Activated CD8-positive, alpha-beta memory T cell treated with anti-CD3 and anti-CD28 coated beads, Interleukin-2, amount 50 U/mL, for 48 hours (primary cell): Measurements from ENCODE around the gene USP8.

Source experiments
- DNase-seq: peaks from one replicate; pipeline ENCODE4 v3.0.0-alpha.2; 2020

USP8 gene

DNA sequence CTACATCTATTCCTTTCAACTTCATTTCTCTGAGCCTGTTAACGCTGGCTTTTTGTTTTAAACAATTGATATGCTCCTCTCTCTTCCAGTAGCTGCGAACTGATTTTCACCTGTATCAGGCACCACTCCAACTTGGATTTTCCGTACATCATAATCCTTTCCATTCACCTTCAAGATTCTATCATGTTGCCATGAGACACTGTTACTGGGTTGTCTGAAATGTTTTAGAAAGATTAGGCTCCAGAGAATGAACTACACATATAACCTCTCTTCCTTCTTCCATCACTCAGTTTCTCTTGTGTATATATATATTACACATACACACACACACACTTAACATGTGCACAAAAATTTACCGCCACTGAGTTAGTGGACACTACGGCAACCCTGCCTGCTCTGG lies 122.4 kb downstream of the USP8 start, which contains the start of gene USP50:
Gene USP50, minus strand, starts transcription at position 101 of the 400 bp plus-strand sequence. CDS start 141 bp downstream, outside the sequence.
- DNase-seq: no peak

DNA sequence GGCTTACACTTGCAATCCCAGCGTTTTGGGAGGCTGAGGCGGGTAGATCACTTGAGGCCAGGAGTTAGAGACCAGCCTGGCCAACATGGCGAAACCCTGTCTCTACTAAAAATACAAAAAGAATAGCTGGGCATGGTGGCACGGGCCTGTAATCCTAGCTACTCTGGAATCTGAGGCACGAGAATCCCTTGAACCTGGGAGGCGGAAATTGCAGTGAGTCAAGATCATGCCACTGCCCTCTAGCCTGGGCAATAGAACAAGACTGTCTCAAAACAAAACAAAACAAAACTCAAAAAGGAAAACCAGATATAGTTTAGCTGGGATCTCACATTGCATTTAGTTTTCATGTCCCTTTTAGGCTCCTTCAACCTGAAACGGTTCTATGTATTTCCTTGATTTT lies 125.1 kb downstream of the USP8 start:
- no peak for DNase-seq

DNA sequence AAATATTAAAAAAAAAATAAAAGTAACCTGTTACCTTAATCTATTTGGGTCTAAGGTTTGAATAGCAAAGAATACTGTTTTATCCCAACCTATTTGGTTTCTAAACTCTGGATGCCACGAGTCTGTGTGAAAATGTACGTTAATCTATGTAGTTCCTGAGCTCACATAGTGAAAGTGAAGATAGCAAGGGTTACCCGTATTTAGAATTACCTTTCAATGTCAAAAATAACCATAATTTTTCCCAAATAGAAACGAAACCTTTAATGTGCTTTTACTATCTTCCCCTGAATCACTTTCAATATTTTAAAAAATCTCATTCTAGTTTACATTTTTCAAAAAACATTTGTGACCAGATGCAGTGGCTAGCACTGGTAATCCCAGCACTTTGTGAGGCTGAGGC lies 128.0 kb downstream of the USP8 start:
- no peak for DNase-seq

DNA sequence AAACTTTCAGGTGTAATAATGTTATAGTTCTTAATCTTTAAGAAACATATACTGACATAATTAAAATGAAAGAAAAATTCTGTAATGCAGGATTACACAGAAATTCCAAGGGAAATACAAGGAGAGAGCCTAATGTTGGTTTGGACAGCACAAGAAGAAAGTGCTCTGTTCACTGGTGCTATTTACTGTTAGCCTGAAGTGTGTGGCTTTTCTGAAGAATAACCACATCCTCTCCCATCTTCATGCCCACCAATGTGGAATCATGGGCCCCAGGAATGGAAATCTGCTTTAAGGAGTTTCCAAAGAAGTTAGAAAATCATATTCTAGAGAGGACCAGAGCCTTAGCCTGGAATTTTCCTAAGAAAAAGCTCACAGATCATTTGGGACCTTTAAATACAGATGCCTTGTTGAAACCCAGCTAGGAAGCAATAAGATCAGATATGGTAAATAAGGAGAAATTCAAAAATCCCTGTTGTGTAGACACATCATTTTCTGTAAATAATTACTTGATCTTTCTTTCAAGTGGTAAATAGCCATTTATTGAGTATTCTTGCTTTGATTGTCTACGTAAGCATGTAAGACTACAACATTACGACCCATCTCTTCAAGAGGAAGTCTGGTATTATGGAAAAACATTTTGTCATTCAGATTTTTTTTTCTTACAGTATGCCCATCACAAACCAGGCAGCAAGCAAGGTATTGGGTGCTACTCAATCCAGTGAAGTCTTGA lies 132.6 kb downstream of the USP8 start:
- no peak for DNase-seq

DNA sequence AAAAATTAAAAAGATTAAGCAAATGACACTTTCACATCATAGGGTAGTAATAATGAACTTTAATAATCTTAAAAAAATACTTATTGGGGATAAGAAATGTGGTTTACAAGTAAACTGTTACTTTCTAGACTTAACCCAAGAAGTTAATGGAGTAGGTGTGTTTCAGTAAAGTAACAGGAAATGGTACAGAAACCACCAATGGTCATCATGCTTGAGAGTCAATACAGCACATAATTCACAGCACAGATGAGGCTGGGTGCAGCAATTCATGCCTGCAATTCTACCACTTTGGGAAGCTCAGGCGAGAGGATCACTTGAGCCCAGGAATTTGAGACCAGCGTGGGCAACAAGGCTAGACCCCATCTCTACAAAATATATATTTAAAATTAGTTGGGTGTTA lies 133.8 kb downstream of the USP8 start:
- no peak for DNase-seq

DNA sequence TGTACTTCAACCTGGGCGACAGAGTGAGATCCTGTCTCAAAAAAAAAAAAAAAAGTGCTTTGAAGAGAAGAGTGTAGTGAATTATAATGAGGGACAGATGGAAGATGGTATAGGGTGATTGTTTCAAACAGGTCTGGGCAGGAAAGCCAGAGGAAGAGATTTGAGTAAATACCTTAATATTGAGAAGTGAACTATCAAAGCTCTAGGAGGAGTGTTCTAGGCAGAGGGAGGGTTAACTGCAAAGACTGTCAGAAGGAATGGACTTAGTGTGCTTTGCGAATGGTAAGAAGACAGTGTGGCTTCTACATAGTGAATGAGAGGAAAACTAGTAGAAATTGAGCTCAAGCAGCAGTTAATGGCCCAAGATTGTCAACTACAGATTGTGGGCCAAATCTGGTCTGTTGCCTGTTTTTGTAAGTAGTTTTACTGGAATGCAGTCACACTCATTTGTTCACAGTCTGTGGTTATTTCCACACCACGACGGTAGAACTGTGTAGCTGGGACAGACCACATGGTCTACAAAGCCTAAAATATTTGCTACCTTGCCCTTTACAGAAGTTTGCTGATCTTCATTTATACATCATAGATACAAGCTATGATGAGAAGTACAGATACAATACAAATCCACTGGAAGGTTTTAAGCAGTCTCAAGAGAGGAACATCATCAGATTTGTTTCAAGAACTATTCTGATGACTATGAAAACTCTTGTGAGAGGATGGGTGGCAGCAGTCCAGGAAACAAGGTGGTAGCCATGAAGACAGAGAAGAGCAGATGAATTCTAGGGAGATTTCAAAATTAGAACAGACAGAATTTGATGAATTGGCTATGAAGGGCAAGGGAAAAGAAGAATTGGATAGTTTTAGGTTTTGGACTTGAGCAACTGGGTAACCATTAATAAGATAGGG lies 138.8 kb downstream of the USP8 start:
- no peak for DNase-seq

DNA sequence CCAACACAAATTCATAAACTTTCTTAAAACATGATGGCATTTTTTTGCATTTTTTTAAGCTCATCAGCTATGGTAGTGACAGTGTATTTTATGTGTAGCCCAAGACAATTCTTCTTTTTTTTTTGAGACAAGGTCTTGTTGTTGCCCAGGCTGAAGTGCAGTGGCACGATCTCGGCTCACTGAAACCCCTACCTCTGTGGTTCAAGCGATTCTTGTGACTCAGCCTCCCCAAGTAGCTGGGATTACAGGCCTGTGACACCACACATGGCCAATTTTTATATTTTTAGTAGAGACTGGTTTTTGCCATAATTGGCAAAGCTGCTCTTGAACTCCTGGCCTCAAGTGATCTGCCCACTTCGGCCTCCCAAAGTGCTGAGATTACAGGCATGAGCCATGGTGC lies 139.6 kb downstream of the USP8 start:
- no peak for DNase-seq
